Amniotic stem cell (primary cell): Measurements from ENCODE around the gene LRRC1.
A peak's percentile ranks its signal among the peaks of the same experiment; 100 is the strongest.

Source experiments
- DNase-seq: peaks from one replicate; lab custom pipeline; 2025; lab: John Stamatoyannopoulos, UW

Gene LRRC1

GRCh38 chr6:53847796-53848314 is 53.0 kb downstream of the LRRC1 start:
- no peak for DNase-seq

GRCh38 chr6:53850527-53850926 is 55.7 kb downstream of the LRRC1 start:
- no peak for DNase-seq

GRCh38 chr6:53851561-53851960 is 56.8 kb downstream of the LRRC1 start:
- DNase-seq, result no peak

- no peak for DNase-seq
Measured at GRCh38 chr6:53852805-53853204, 58.0 kb downstream of the LRRC1 start.

- DNase-seq, result no peak
Measured at GRCh38 chr6:53854843-53855567, 60.2 kb downstream of the LRRC1 start.

GRCh38 chr6:53855940-53856339 is 61.1 kb downstream of the LRRC1 start:
- DNase-seq, result no peak

GRCh38 chr6:53857318-53858094 is 62.7 kb downstream of the LRRC1 start:
- no peak for DNase-seq

- no peak for DNase-seq
Measured at GRCh38 chr6:53858196-53858595, 63.4 kb downstream of the LRRC1 start.

GRCh38 chr6:53858913-53859312 is 64.1 kb downstream of the LRRC1 start:
- no peak for DNase-seq

- DNase-seq, result no peak
Measured at GRCh38 chr6:53860511-53860910, 65.7 kb downstream of the LRRC1 start.

- DNase-seq, result no peak
Measured at GRCh38 chr6:53861518-53861917, 66.7 kb downstream of the LRRC1 start.

GRCh38 chr6:53862662-53863462 is 68.1 kb downstream of the LRRC1 start:
- peak; percentile 25 for DNase-seq

GRCh38 chr6:53864781-53865180 is 70.0 kb downstream of the LRRC1 start:
- no peak for DNase-seq

- DNase-seq, result no peak
Measured at GRCh38 chr6:53866226-53866625, 71.4 kb downstream of the LRRC1 start.

GRCh38 chr6:53868626-53869025 is 73.8 kb downstream of the LRRC1 start:
- no peak for DNase-seq

GRCh38 chr6:53869964-53870363 is 75.2 kb downstream of the LRRC1 start:
- DNase-seq, result no peak

- DNase-seq, result no peak
Measured at GRCh38 chr6:53873922-53874321, 79.1 kb downstream of the LRRC1 start.

GRCh38 chr6:53874964-53875363 is 80.2 kb downstream of the LRRC1 start:
- no peak for DNase-seq

GRCh38 chr6:53877151-53877550 is 82.3 kb downstream of the LRRC1 start:
- DNase-seq, result no peak

- DNase-seq, result no peak
Measured at GRCh38 chr6:53878808-53879207, 84.0 kb downstream of the LRRC1 start.

GRCh38 chr6:53879608-53880007 is 84.8 kb downstream of the LRRC1 start:
- no peak for DNase-seq

GRCh38 chr6:53887316-53887715 is 92.5 kb downstream of the LRRC1 start:
- no peak for DNase-seq
